Astrocyte (in vitro differentiated cells and primary cell): ENCODE results near the gene BBX. TPM values are rescaled to one million over a fixed set of nuclear protein-coding genes. Genes with fewer than 3 reads are reported as not detected.
"Not testable (repeated sequence)": the region's sequence is repeated elsewhere in the genome, so short reads cannot be mapped to it uniquely, and the experiment has no call there.

Experiments used
- DNase-seq: peaks from one replicate; pipeline ENCODE4 v3.0.0-alpha.2; 2010; ENCODE audit warnings: low read depth
- FAIRE-seq: peaks from 2 replicates; lab custom pipeline; 2011; peaks lifted over from hg19 to GRCh38; lab: Jason Lieb, UNC
- H2AFZ ChIP-seq: 2 replicates; pipeline ENCODE4 v1.6.0; 2012; ENCODE audit warnings: low read depth, low read length, inconsistent platforms
- H3K27ac ChIP-seq: 2 replicates; pipeline ENCODE4 v1.5.1; 2011; ENCODE audit warnings: low read depth, low read length, inconsistent platforms
- H3K27me3 ChIP-seq: 2 replicates; pipeline ENCODE4 v1.6.0; 2011; ENCODE audit warnings: low read length, inconsistent platforms; ENCODE audit not compliant: insufficient read depth
- H3K36me3 ChIP-seq: 2 replicates; pipeline ENCODE4 v1.5.1; 2011; ENCODE audit warnings: low read length, inconsistent platforms; ENCODE audit not compliant: insufficient read depth
- H3K4me1 ChIP-seq: 2 replicates; pipeline ENCODE4 v1.5.1; 2011; ENCODE audit warnings: low read length, inconsistent platforms; ENCODE audit not compliant: insufficient read depth
- H3K4me2 ChIP-seq: 2 replicates; pipeline ENCODE4 v1.6.0; 2012; ENCODE audit warnings: low read length, inconsistent platforms
- H3K4me3 ChIP-seq: 2 replicates; pipeline ENCODE4 v1.5.1; 2011; ENCODE audit warnings: low read depth, mild to moderate bottlenecking, low read length, inconsistent platforms; ENCODE audit not compliant: insufficient read depth
- H3K79me2 ChIP-seq: 2 replicates; pipeline ENCODE4 v1.6.0; 2012; ENCODE audit warnings: mild to moderate bottlenecking, low read length, inconsistent platforms; ENCODE audit not compliant: insufficient read depth
- H3K9ac ChIP-seq: 2 replicates; pipeline ENCODE4 v1.6.0; 2012; ENCODE audit warnings: mild to moderate bottlenecking, low read length, inconsistent platforms
- H3K9me3 ChIP-seq: 2 replicates; pipeline ENCODE4 v1.5.1; 2012; ENCODE audit warnings: low read depth, mild to moderate bottlenecking, low read length, inconsistent platforms; ENCODE audit not compliant: insufficient read depth
- H4K20me1 ChIP-seq: 2 replicates; pipeline ENCODE4 v1.6.0; 2012; ENCODE audit warnings: low read length, inconsistent platforms; ENCODE audit not compliant: insufficient read depth
- H3K27ac Mint-ChIP-seq: one replicate; pipeline ENCODE4 v1.8.0; 2021; ENCODE audit warnings: mild to moderate bottlenecking, mixed read lengths; ENCODE audit not compliant: unreplicated experiment
- H3K27me3 Mint-ChIP-seq: one replicate; pipeline ENCODE4 v1.8.0; 2021; ENCODE audit warnings: low read depth, mixed read lengths; ENCODE audit not compliant: unreplicated experiment
- H3K36me3 Mint-ChIP-seq: one replicate; pipeline ENCODE4 v1.8.0; 2021; ENCODE audit warnings: low read depth, mixed read lengths; ENCODE audit not compliant: unreplicated experiment
- H3K4me1 Mint-ChIP-seq: one replicate; pipeline ENCODE4 v1.8.0; 2021; ENCODE audit warnings: low read depth, mixed read lengths; ENCODE audit not compliant: unreplicated experiment
- H3K4me3 Mint-ChIP-seq: one replicate; pipeline ENCODE4 v1.8.0; 2021; ENCODE audit warnings: mild to moderate bottlenecking, moderate library complexity, mixed read lengths; ENCODE audit not compliant: unreplicated experiment
- H3K9me3 Mint-ChIP-seq: one replicate; pipeline ENCODE4 v1.8.0; 2021; ENCODE audit warnings: mild to moderate bottlenecking, mixed read lengths; ENCODE audit not compliant: unreplicated experiment
- CTCF ChIP-seq: IDR thresholded peaks from 2 replicates; pipeline ENCODE4 v1.5.1; 2011; ENCODE audit warnings: low read depth, mild to moderate bottlenecking, inconsistent platforms, low read length, moderate library complexity; ENCODE audit not compliant: insufficient read depth
- EZH2 ChIP-seq: IDR thresholded peaks from 2 replicates; pipeline ENCODE4 v1.6.1; 2012; ENCODE audit warnings: mild to moderate bottlenecking, low read length, inconsistent platforms; ENCODE audit not compliant: insufficient read depth
- total RNA-seq: library from RNA; stranded (reverse); gene quantifications from 2 replicates; pipeline ENCODE4 v1.2.1, GENCODE V29; 2021

The BBX gene
- total RNA-seq, 1 donor from 2014 or later, result 91.6 TPM

DNA sequence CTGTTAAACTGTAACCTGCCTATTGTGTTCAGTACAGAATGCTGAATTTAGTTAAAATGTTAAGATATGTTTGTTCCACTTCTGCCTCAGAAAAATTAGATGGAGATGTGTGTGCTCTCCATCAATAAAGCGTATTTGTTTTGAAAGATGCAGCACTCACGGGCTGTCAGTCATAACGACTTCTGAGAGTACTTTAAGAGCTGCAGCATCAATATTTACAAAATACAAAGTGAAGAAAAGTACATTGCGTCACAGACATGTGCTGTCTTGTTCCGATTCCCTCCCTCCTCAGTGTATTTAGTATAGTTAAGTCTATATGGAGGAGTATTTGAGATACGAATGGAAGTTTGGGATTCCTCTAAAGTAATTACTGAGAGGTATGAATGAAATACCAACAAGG, 166.6 kb downstream of the BBX start:
- Histone ChIP-seq H3K27me3 (no peaks in the 10 kb centered on the region), H2AFZ (no peak overlapping the region), H3K9me3 (no peaks in the 10 kb centered on the region), H3K9ac (no peak overlapping the region), H3K36me3 (no peaks in the 10 kb centered on the region), H3K4me3 (no peak overlapping the region), H3K79me2 (no peaks in the 10 kb centered on the region), H4K20me1 (peaks cover 7% of the 10 kb centered on the region), H3K4me1 (no peaks in the 10 kb centered on the region), H3K27ac (no peak overlapping the region), H3K4me2 (no peak overlapping the region)
- FAIRE-seq (no peak), DNase-seq (no peak)
- H3K27me3 Mint-ChIP-seq, result no peaks in the 10 kb centered on the region
- peaks cover 15% of the 10 kb centered on the region for H3K4me1 Mint-ChIP-seq
- no peaks in the 10 kb centered on the region for H3K9me3 Mint-ChIP-seq
- no peaks in the 10 kb centered on the region for H3K36me3 Mint-ChIP-seq
- H3K27ac Mint-ChIP-seq, result no peak overlapping the region
- no peak overlapping the region for H3K4me3 Mint-ChIP-seq
- TF ChIP-seq CTCF, result no peak
- TF ChIP-seq EZH2, result no peak

- Histone ChIP-seq H3K4me1 (no peaks in the 10 kb centered on the region), H3K79me2 (no peaks in the 10 kb centered on the region), H2AFZ (no peak overlapping the region), H3K4me2 (no peak overlapping the region), H3K9me3 (no peaks in the 10 kb centered on the region), H3K36me3 (no peaks in the 10 kb centered on the region), H3K27ac (no peak overlapping the region), H3K27me3 (no peaks in the 10 kb centered on the region), H3K9ac (no peak overlapping the region), H3K4me3 (no peak overlapping the region), H4K20me1 (peaks cover 3% of the 10 kb centered on the region)
- peak; percentile 73 for FAIRE-seq
- H3K27me3 Mint-ChIP-seq, result no peaks in the 10 kb centered on the region
- no peak for TF ChIP-seq EZH2
- peak; percentile 55 for TF ChIP-seq CTCF
- H3K4me3 Mint-ChIP-seq, result no peak overlapping the region
- H3K9me3 Mint-ChIP-seq, result no peaks in the 10 kb centered on the region
- DNase-seq, result peak; percentile 51
- no peaks in the 10 kb centered on the region for H3K36me3 Mint-ChIP-seq
- peaks cover 3% of the 10 kb centered on the region for H3K4me1 Mint-ChIP-seq
- H3K27ac Mint-ChIP-seq, result no peak overlapping the region
These were observed 167.9 kb downstream of the BBX start for GRCh38 chr3:107690522-107691138.

DNA sequence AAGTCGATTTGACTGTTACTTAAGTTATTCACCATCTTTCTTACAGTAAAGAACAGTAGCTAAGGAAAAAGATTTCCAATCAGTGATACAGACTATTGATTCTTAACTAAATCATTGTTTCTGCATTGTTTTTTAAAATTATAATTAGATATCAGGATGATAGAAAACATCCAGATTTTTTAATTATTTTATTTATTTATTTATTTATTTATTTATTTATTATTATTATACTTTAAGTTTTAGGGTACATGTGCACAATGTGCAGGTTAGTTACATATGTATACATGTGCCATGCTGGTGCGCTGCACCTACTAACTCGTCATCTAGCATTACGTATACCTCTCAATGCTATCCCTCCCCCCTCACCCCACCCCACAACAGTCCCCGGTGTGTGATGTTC, 169.2 kb downstream of the BBX start:
- not testable (repeated sequence) for H2AFZ ChIP-seq, H3K27me3 Mint-ChIP-seq, H3K27ac ChIP-seq, H4K20me1 ChIP-seq, H3K27me3 ChIP-seq, H3K27ac Mint-ChIP-seq, H3K36me3 ChIP-seq, H3K4me3 ChIP-seq, H3K4me1 ChIP-seq, H3K4me1 Mint-ChIP-seq, H3K36me3 Mint-ChIP-seq, H3K4me3 Mint-ChIP-seq, H3K9me3 ChIP-seq, H3K9ac ChIP-seq, H3K79me2 ChIP-seq, DNase-seq, FAIRE-seq, H3K4me2 ChIP-seq, H3K9me3 Mint-ChIP-seq

DNA sequence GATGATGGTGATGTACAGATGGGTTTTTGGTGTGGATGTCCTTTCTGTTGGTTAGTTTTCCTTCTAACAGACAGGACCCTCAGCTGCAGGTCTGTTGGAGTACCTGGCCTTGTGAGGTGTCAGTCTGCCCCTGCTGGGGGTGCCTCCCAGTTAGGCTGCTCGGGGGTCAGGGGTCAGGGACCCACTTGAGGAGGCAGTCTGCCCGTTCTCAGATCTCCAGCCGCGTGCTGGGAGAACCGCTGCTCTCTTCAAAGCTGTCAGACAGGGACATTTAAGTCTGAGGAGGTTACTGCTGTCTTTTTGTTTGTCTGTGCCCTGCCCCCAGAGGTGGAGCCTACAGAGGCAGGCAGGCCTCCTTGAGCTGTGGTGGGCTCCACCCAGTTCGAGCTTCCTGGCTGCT, 174.6 kb downstream of the BBX start:
- H3K27ac ChIP-seq, H3K27ac Mint-ChIP-seq, H3K4me1 ChIP-seq, DNase-seq, H2AFZ ChIP-seq, H3K9ac ChIP-seq, H3K36me3 Mint-ChIP-seq, H3K36me3 ChIP-seq, H3K27me3 ChIP-seq, H3K27me3 Mint-ChIP-seq, FAIRE-seq, H3K9me3 ChIP-seq, H3K79me2 ChIP-seq, H3K4me3 Mint-ChIP-seq, H3K9me3 Mint-ChIP-seq, H3K4me3 ChIP-seq: not testable (repeated sequence)
- peaks cover 16% of the 10 kb centered on the region for H3K4me1 Mint-ChIP-seq
- H4K20me1 ChIP-seq, result peaks cover 18% of the 10 kb centered on the region
- peak overlapping the region; percentile 19 for H3K4me2 ChIP-seq

DNA sequence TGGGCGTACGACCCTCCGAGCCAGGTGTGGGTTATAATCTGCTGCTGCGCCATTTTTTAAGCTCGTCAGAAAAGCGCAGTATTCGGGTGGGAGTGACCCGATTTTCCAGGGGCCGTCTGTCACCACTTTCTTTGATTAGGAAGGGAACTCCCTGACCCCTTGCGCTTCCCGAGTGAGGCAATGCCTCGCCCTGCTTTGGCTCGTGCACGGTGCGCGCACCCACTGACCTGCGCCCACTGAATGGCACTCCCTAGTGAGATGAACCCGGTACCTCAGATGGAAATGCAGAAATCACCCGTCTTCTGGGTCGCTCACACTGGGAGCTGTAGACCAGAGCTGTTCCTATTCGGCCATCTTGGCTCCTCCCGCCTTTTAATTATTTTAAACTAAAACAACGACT, 175.1 kb downstream of the BBX start:
- not testable (repeated sequence) for H3K4me3 Mint-ChIP-seq, DNase-seq, FAIRE-seq, H3K36me3 ChIP-seq, H3K36me3 Mint-ChIP-seq, H3K79me2 ChIP-seq, H2AFZ ChIP-seq, H3K4me3 ChIP-seq, H3K27ac ChIP-seq, H3K9me3 Mint-ChIP-seq, H3K4me1 ChIP-seq, H3K27me3 Mint-ChIP-seq, H3K9me3 ChIP-seq, H3K27ac Mint-ChIP-seq, H3K27me3 ChIP-seq, H3K9ac ChIP-seq
- H3K4me1 Mint-ChIP-seq, result peaks cover 21% of the 10 kb centered on the region
- Histone ChIP-seq H4K20me1 (peaks cover 23% of the 10 kb centered on the region), H3K4me2 (peak overlapping the region; percentile 19)
